Embryonic facial prominence (tissue), 1 donor: ENCODE results near the gene TACR1.
"Not testable (repeated sequence)": the region's sequence is repeated elsewhere in the genome, so short reads cannot be mapped to it uniquely, and the experiment has no call there.

Experiments
- DNase-seq: peaks from one replicate; pipeline ENCODE4 v3.0.0-alpha.2; 2016; ENCODE audit errors: extremely low spot score

TACR1 gene

GRCh38 chr2:75146606-75147332, 52.6 kb downstream of the TACR1 start:
- no peak for DNase-seq

GRCh38 chr2:75146221-75146605, 53.1 kb downstream of the TACR1 start:
- DNase-seq: not testable (repeated sequence)

DNA sequence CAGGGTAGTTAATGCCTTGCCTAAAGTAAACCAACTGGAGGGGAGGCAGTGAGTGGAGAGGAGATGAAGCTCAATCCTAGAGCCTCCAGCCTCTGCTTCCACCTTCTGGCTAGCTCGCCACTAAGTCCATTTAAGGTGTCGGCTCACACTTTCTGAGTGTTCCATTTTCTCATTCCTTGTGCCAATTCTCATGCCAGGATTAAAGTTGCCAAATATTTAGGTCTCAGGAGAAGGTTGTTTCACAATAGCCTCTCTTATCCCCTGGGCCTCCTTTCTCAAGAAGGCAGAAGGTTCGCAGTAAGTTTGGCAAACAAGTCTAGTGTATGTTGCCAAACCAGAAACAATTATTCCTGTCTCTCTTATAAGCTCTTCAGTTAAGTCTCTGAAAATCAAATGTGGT, 57.2 kb downstream of the TACR1 start:
- no peak for DNase-seq

- no peak for DNase-seq
Measured at GRCh38 chr2:75140288-75140687, 59.0 kb downstream of the TACR1 start.

- no peak for DNase-seq
Measured at GRCh38 chr2:75139171-75139570, 60.1 kb downstream of the TACR1 start.

GRCh38 chr2:75138528-75138927, 60.8 kb downstream of the TACR1 start:
- no peak for DNase-seq

GRCh38 chr2:75135776-75136400, 63.4 kb downstream of the TACR1 start:
- DNase-seq: no peak

DNA sequence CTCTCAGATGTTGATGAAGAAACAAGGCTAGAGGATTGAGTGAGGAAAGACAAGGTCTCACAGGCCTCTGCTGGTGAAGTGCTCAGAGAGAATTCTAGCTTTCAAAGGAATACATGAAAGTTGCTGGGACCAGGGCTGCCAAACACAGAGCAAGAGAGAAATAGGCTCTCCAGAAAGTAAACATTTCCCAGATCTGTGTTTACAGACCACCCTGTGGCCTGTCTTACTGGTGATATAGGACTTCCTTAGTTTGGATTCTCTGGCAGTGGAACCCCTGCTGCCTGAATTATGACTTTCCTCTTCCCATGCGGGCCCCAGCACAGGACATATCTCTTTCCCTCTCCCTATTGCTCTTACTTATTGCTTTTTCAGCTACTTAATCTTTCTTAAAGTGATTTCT, 64.5 kb downstream of the TACR1 start:
- DNase-seq: no peak

DNA sequence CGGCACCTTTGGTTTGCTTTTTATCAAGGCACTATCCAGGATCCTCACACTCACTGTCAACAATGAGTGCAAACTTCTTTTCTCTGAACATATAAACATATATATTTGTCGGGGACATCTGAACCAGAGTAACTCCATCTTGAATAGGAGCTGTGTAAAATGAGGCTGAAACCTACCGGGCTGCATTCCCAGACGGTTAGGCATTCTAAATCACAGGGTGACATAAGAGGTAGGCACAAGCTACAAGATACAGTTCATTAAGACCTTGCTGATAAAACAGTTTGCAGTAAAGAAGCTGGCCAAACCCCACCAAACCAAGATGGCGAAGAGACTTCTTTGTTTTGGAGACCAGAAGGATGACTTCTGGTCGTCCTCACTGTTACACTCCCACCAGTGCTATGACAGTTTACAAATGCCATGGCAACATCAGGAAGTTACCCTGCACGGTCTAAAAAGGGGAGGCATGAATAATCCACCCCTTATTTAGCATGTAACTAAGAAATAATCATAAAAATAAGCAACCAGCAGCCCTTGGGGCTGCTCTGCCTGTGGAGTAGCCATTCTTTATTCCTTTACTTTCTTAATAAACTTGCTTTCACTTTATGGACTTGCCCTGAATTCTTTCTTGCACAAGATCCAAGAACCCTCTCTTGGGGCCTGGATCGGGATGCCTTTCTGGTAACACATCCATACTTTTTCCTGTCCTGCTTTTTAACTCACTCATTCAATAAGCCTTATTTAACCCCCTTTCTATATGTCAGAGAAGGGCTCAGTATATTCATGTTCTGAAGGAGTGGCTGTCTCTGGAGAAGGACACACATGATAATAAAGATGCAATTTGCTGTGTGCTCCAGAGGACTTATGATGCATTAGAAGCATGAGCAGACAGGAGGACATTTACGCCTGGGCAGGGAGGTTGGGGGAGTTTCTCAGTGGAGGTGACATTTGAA, 65.4 kb downstream of the TACR1 start:
- DNase-seq: no peak

- DNase-seq: no peak
Measured at GRCh38 chr2:75130171-75130570, 69.1 kb downstream of the TACR1 start.

DNA sequence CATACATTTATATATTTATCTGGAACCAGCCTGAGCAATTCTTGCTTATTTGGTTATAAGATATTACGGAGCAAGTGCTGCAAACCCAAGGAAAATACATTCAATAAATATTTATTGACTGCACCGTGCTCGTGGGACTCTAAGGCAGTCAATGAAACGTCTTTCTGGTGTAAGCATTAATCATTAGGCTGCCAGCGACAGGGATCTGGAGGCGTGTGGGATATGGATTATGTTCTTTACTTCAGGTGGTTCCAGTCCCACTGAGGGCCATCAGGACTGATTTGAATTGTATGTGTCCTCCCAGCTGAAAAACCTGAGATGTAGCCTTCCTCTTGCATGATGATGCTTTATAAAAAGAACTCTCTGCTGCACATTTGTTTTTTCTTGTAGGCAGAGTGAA, 75.4 kb downstream of the TACR1 start:
- no peak for DNase-seq

- DNase-seq: no peak
Measured at GRCh38 chr2:75113231-75113869, 86.0 kb downstream of the TACR1 start.

DNA sequence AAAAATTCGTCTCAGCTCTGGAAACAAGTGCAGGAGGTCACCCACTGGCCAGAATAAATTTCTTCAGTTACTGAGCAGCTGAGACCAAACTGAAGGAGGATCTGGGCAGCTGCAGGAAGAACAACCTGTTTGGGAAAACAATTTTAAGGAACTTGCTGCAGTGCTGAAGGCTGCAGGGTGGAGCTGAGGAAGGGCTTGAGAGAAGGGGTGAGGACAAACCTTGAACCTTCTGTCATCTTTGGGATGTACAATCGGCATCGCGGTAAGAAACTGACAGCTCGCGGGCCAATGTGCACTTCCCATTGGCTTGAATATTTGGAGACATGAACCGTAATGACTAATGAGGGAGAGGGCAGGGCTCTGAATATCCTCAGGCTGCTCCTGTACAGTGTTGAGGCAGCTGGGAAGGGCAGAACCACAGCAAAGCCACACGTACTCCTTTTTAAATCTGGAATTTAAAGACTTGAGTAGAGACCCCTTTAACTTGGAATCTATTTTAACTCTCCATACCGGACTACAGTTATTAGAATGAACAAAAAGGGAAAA, 90.3 kb downstream of the TACR1 start:
- DNase-seq: no peak

DNA sequence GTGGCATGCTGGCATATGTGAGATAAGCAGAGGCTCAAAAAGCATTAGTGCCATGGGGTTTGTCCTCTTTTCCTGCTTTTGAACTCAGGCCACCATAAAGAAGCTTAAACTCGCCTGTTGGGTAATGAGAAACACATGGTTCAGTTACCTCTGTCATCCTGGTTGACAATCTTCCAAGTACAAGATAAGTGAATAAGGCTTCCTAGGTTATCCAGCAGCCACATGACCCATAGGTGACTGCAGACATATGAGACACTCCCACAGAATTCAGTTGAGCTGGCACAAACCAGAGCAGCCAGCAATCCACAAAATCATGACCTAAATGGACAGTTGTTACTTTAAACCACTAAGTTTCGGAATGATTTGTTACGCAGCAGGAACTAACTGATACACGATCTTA, 97.3 kb downstream of the TACR1 start:
- DNase-seq: no peak

DNA sequence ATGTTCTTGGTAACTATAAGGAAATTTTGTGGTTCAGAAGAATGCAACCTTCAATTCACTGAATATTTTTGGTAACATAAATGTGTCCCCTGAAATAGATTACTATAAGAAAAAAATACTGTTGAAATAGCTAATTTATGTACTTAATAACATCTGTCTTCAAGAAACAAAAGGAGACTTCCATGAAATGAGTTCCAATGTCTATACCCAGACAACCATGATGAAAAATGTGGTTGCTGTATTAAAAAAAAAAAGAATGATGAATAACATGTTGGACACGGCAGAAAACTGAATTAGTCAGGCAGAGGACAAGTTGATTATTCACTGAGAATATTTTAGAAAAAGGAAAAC, 98.5 kb downstream of the TACR1 start:
- DNase-seq: no peak

DNA sequence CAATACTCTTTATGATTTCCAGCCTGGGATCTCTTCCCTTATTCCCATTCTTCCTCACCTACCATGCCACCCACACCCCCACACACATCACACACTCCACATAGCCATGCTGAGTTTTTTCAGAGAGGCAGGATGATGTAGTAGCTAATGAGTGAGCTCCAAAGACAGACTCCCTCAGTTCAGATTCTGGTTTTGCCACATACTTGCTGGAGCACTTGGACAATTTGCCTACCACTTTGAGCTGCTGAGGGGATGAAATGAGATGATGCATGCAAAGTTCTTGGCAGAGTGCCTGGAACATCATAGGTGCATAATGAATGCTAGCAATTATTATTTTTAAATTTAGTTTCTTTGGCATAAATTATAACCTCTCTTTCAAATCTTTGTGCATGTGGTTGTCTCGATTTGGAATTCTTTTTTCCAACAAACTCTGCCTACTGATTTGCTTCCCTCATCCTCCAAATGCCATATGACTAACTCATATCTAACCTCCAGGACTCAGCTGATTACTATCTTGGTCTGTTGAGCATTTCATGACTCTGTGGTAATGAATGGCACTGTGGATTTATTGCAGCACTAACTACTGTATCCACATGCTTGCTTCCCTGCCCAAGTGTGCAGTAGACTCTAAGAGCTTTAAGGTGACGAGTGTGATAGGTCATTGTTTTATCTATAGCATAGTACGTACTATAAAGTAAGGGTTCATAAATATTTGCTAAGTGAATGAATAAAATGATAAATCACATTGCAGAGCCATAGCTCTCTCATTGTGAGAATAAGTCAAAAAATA, 99.1 kb downstream of the TACR1 start:
- no peak for DNase-seq

GRCh38 chr2:75099521-75099922, 99.8 kb downstream of the TACR1 start:
- DNase-seq: no peak

GRCh38 chr2:75098856-75099255, 100.5 kb downstream of the TACR1 start:
- no peak for DNase-seq

GRCh38 chr2:75097831-75098230, 101.5 kb downstream of the TACR1 start:
- DNase-seq: no peak

GRCh38 chr2:75094405-75094804, 104.9 kb downstream of the TACR1 start:
- DNase-seq: no peak
